Parathyroid adenoma (tissue), 2 donors: ENCODE results near the gene RPS6KA1.

Experiments
- H2AFZ ChIP-seq: fragments of 300-600 bp; sonication (generic); one replicate; pipeline ENCODE4 v1.7.0; 2017; ENCODE audit warnings: antibody characterized with exemption, mild to moderate bottlenecking
- H3K27ac ChIP-seq: fragments of 300-600 bp; sonication (generic); one replicate; pipeline ENCODE4 v1.7.0; 2017
- H3K27me3 ChIP-seq: fragments of 300-600 bp; sonication (generic); one replicate; pipeline ENCODE4 v1.7.0; 2017; ENCODE audit warnings: low read length; ENCODE audit not compliant: control insufficient read depth, insufficient read depth
- H3K36me3 ChIP-seq: fragments of 300-600 bp; sonication (generic); one replicate; pipeline ENCODE4 v1.7.0; 2017; ENCODE audit warnings: low read length; ENCODE audit not compliant: control insufficient read depth, insufficient read depth
- H3K4me1 ChIP-seq: fragments of 300-600 bp; sonication (generic); one replicate; pipeline ENCODE4 v1.7.0; 2017; ENCODE audit warnings: control low read depth
- H3K4me2 ChIP-seq: fragments of 300-600 bp; sonication (generic); one replicate; pipeline ENCODE4 v1.7.0; 2017; ENCODE audit warnings: low read length
- H3K4me3 ChIP-seq: fragments of 300-600 bp; sonication (generic); one replicate; pipeline ENCODE4 v1.7.0; 2017; ENCODE audit warnings: low read depth, low read length
- H3K79me2 ChIP-seq: fragments of 300-600 bp; sonication (generic); one replicate; pipeline ENCODE4 v1.7.0; 2017; ENCODE audit warnings: control low read depth
- H3K9ac ChIP-seq: fragments of 300-600 bp; sonication (generic); one replicate; pipeline ENCODE4 v1.7.0; 2017; ENCODE audit warnings: mild to moderate bottlenecking
- H3K9me3 ChIP-seq: fragments of 300-600 bp; sonication (generic); one replicate; pipeline ENCODE4 v1.7.0; 2017; ENCODE audit warnings: low read length; ENCODE audit not compliant: control insufficient read depth
- TF ChIP-seq, protein P1 (sequence below): fragments of 300-600 bp; sonication (generic); IDR thresholded peaks from one replicate; pipeline ENCODE4 v1.7.0; 2017; ENCODE audit warnings: antibody characterized with exemption, mild to moderate bottlenecking
- donor health status: primary hyperparathyroidism.

Gene RPS6KA1

GRCh38 chr1:26536521-26536920, 7.0 kb downstream of the RPS6KA1 start:
- Histone ChIP-seq H3K36me3 (no peaks in the 10 kb centered on the region), H3K79me2 (peaks cover 8% of the 10 kb centered on the region), H2AFZ (no peak overlapping the region), H3K9ac (no peak overlapping the region), H3K9me3 (no peaks in the 10 kb centered on the region), H3K4me3 (no peak overlapping the region), H3K27ac (no peak overlapping the region), H3K4me2 (no peak overlapping the region), H3K27me3 (no peaks in the 10 kb centered on the region), H3K4me1 (peaks cover 9% of the 10 kb centered on the region)
- TF ChIP-seq, protein P1, sequence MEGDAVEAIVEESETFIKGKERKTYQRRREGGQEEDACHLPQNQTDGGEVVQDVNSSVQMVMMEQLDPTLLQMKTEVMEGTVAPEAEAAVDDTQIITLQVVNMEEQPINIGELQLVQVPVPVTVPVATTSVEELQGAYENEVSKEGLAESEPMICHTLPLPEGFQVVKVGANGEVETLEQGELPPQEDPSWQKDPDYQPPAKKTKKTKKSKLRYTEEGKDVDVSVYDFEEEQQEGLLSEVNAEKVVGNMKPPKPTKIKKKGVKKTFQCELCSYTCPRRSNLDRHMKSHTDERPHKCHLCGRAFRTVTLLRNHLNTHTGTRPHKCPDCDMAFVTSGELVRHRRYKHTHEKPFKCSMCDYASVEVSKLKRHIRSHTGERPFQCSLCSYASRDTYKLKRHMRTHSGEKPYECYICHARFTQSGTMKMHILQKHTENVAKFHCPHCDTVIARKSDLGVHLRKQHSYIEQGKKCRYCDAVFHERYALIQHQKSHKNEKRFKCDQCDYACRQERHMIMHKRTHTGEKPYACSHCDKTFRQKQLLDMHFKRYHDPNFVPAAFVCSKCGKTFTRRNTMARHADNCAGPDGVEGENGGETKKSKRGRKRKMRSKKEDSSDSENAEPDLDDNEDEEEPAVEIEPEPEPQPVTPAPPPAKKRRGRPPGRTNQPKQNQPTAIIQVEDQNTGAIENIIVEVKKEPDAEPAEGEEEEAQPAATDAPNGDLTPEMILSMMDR, result no peak

- Histone ChIP-seq H3K27ac (no peak overlapping the region), H3K79me2 (peaks cover 8% of the 10 kb centered on the region), H3K36me3 (no peaks in the 10 kb centered on the region), H3K27me3 (no peaks in the 10 kb centered on the region), H3K9ac (no peak overlapping the region), H3K4me3 (no peak overlapping the region), H3K4me1 (peaks cover 2% of the 10 kb centered on the region), H2AFZ (no peak overlapping the region), H3K9me3 (no peaks in the 10 kb centered on the region), H3K4me2 (no peak overlapping the region)
- TF ChIP-seq, protein P1, result no peak
Observed at GRCh38 chr1:26537951-26538352, 8.4 kb downstream of the RPS6KA1 start.

GRCh38 chr1:26538480-26539412, 9.2 kb downstream of the RPS6KA1 start:
- TF ChIP-seq, protein P1, result peak; percentile 16
- H3K9ac ChIP-seq, result no peak overlapping the region
- no peaks in the 10 kb centered on the region for H3K36me3 ChIP-seq
- peaks cover 2% of the 10 kb centered on the region for H3K4me1 ChIP-seq
- no peaks in the 10 kb centered on the region for H3K27me3 ChIP-seq
- no peak overlapping the region for H3K4me3 ChIP-seq
- no peak overlapping the region for H3K27ac ChIP-seq
- no peak overlapping the region for H2AFZ ChIP-seq
- H3K79me2 ChIP-seq, result peaks cover 7% of the 10 kb centered on the region
- H3K9me3 ChIP-seq, result no peaks in the 10 kb centered on the region
- H3K4me2 ChIP-seq, result no peak overlapping the region

DNA sequence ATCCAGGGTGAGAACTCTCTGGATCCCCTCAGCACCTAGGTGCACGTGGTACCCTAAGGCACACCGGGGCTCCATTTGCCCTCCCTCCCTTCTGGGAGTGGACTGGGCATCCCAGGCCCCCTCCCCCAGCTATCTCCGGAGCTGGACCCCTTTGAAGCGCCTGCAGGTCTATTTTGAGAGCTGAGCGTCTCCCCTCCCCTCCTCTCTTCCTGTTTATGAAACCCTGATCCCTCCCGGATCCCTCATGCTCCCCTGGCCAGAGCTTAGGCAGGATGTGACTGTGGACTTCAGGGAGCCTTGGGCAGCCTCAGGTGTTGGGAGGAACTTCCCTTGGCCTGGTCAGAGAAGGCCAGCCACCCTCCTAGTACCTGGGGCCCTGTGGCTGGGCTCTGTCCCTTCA, 10.2 kb downstream of the RPS6KA1 start:
- no peak overlapping the region for H3K4me3 ChIP-seq
- no peaks in the 10 kb centered on the region for H3K36me3 ChIP-seq
- TF ChIP-seq, protein P1, result no peak
- no peaks in the 10 kb centered on the region for H3K4me1 ChIP-seq
- no peaks in the 10 kb centered on the region for H3K27me3 ChIP-seq
- no peak overlapping the region for H2AFZ ChIP-seq
- H3K27ac ChIP-seq, result peak overlapping the region; percentile 32
- H3K79me2 ChIP-seq, result peaks cover 2% of the 10 kb centered on the region
- H3K9me3 ChIP-seq, result no peaks in the 10 kb centered on the region
- no peak overlapping the region for H3K9ac ChIP-seq
- H3K4me2 ChIP-seq, result no peak overlapping the region

DNA sequence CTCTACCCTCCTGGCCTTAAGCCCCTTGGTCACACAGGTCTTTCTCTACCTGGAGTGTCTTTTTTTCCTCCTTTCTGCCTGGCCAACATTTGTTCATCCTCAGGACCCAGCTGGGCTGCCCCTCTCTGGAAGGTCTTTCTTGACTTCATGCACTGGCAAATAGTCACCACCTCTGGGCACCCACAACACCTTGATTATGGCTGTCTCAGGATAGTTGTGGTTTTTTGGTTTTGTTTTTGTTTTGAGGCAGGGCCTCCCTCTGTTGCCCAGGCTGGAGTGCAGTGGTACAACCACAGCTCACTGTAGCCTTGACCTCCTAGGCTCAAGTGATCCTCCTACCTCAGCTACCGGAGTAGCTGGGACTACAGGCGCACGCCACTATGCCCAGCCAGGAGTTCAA, 10.8 kb downstream of the RPS6KA1 start:
- no peak overlapping the region for H2AFZ ChIP-seq
- no peaks in the 10 kb centered on the region for H3K9me3 ChIP-seq
- peak overlapping the region; percentile 32 for H3K27ac ChIP-seq
- H3K79me2 ChIP-seq, result peaks cover 2% of the 10 kb centered on the region
- H3K4me2 ChIP-seq, result no peak overlapping the region
- H3K4me1 ChIP-seq, result no peaks in the 10 kb centered on the region
- H3K27me3 ChIP-seq, result no peaks in the 10 kb centered on the region
- no peak overlapping the region for H3K9ac ChIP-seq
- TF ChIP-seq, protein P1, result no peak
- no peaks in the 10 kb centered on the region for H3K36me3 ChIP-seq
- no peak overlapping the region for H3K4me3 ChIP-seq
